HPDE6-E6E7 (cell line): Measurements from ENCODE around the gene HKDC1.
"Not testable (repeated sequence)": the region's sequence is repeated elsewhere in the genome, so short reads cannot be mapped to it uniquely, and the experiment has no call there.

Source experiments
- DNase-seq: peaks from one replicate; pipeline ENCODE4 v3.0.0; 2011; ENCODE audit warnings: missing footprints; ENCODE audit errors: extremely low spot score

The HKDC1 gene

DNA sequence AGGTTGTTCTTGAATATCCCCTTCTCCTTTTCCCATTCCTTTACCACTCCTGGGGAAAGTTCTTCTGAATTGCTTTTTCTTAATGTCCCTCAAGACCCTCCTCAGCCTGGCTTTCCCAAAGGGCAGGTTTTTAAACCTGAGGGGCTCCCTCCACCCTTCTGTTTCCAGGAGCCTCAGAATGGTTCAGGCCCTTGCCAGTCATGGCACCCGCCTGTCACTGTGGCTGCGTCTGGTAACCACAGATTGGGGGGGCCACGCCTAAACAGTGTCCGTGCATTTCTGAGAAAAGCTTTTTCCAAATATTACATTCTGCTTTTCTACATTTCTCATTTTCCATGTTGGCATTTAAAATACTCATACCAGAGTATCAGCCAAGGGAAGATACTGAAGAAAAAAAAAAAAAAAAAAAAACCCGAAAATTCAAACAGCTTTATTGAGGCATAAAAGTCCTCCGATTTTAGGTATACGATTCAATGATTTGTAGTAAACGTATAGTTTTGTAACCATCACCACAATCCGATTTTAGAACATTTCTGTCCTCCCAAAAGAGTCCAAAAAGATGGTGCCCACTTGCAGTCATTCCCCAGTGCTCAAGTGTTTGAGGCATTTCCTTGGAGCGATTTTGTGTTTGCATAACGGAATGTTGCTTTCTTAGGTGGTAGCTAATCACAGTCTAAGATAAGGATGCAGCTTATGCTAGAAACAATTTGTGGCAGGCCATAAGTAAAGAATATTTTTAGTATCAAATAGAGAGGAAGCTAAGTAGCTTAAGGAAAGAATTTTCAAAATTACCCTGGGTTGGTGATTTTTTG lies 22.1 kb downstream of the HKDC1 start:
- DNase-seq: no peak

DNA sequence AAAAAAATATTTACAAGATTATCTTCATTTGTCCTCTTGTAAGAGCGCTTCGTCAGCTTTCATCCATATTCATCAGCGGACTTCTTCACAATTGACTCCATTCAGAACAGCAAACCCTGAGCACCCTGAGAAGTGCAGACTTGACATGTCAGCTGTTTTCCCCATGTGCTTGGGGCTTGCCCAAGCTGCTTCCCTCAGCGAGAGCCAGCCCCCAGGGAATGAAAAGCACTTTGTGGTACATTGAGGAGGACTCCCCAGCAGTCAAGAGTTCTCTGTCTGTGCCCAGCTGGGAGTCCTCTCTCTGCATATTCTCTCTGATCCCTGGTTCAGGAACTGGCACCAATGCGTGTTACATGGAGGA lies 22.7 kb downstream of the HKDC1 start:
- DNase-seq: no peak

DNA sequence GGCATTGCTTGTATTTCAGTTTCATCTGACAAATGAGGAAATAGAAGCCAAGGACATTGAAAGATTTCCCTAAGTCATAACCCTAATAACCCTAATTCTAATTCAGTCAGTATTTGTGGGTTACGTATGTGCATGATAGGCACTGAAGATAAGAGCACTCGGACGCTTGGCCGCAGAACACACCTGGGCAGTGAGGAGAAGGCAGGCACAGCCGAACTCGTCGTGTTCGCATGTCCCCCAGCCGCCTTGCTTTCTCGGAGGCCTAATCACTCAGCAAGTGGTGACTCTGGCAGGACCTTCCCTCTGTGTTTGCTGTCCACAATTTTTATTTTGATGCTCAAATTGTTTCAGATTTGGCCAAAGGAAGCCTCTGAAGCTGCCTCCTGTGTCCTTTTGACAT lies 23.7 kb downstream of the HKDC1 start:
- DNase-seq: no peak

DNA sequence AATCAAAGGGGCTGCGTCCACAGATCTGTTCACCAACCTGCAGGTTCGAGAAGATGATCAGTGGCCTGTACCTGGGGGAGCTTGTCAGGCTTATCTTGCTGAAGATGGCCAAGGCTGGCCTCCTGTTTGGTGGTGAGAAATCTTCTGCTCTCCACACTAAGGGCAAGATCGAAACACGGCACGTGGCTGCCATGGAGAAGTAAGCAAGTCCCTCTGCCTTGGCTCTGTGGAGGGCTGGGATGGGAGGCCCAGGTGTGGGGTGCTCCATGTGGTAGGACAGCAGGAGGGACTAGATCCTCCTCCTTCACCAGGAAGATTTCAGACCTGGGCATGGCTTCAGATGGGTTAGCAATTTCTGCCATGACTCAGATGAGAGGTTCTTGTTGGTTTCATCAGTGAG lies 25.9 kb downstream of the HKDC1 start:
- no peak for DNase-seq

DNA sequence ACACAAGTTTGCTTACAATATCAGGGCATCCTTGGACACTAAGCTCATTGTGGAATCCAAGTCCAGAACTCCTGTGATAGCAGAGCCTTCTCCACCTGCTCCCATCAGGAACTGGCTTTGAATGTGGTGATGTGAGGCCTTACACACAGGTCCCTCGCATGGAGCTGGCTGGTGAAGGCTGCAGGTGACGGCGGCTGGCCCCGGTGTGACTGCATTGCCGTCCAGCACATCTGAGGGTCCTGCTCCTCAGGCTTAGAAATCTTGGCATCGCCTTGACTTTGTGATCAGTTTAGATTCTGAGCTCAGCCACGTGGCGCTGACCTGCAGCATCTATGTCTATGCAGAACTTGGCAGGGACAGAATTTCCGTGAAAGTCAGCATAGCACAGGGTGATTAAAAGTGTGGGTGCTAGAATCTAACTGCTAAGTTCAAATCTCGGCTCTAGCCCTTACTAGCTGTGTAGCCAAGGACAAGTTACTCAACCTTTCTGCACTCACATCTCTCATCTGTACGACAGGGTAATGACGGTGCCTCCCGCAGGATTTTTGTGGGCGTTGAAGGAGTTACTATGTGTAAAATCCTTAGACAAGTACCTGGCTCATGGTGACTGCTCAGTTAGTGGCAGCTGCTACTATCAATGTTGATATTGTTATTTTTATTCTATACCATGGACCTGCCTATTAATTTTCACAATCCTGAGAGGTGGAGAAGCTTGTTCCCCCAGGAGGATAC lies 26.6 kb downstream of the HKDC1 start:
- no peak for DNase-seq

DNA sequence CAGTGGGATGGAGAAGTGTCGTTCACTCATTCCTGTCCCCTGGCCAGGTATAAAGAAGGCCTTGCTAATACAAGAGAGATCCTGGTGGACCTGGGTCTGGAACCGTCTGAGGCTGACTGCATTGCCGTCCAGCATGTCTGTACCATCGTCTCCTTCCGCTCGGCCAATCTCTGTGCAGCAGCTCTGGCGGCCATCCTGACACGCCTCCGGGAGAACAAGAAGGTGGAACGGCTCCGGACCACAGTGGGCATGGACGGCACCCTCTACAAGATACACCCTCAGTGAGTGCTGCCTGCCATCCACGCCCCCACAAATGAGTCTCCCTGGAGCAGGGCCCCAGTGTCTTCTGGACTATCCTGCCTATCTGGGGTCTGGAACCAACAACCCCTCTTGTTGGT lies 27.2 kb downstream of the HKDC1 start:
- no peak for DNase-seq

DNA sequence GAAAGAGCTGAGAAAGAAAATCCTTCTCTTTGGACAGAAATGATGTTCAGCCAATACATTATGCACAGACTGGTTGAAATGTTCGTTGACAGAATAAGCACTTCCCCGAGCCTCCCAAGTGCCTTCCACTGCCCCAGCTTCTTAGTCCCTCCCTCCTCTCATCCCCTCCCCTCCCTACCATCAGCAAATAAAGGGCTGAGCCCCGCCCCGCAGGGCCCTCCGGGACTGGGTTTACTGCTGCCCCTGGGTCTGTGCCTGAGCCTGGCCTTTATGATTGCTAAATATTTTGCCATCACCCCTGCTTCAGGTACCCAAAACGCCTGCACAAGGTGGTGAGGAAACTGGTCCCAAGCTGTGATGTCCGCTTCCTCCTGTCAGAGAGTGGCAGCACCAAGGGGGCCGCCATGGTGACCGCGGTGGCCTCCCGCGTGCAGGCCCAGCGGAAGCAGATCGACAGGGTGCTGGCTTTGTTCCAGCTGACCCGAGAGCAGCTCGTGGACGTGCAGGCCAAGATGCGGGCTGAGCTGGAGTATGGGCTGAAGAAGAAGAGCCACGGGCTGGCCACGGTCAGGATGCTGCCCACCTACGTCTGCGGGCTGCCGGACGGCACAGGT lies 28.1 kb downstream of the HKDC1 start:
- no peak for DNase-seq

DNA sequence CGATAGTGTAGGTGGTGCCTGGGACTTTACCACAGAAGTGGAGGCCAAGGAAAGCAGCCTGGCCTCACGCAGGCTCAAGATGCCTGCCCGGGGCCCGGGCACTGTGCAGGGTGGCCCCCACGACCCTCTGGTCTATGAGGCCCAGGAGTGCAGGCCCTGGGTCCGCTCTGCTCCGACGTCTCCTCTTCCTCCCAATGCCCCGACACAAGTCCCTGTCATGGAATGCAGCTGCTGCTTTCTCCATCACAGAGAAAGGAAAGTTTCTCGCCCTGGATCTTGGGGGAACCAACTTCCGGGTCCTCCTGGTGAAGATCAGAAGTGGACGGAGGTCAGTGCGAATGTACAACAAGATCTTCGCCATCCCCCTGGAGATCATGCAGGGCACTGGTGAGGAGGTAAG lies 29.9 kb downstream of the HKDC1 start:
- DNase-seq: no peak

DNA sequence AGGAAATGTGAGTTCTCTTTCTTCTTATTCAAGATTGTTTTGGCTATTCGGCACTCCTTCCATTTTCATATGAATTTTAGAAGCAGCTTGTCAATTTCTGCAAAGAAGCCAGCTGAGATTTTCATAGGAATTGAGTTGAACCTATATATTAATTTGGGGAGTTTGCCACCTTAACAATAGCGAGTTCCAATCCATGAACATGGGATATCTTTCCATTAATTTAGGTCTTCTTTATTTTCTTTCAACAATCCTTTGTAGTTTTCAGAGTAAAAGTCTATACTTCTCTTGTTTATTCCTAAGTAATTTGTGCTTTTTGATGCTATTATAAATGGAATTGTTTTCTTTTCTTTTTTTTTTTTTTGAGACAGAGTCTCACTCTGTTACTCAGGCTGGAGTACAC lies 31.3 kb downstream of the HKDC1 start:
- not testable (repeated sequence) for DNase-seq

DNA sequence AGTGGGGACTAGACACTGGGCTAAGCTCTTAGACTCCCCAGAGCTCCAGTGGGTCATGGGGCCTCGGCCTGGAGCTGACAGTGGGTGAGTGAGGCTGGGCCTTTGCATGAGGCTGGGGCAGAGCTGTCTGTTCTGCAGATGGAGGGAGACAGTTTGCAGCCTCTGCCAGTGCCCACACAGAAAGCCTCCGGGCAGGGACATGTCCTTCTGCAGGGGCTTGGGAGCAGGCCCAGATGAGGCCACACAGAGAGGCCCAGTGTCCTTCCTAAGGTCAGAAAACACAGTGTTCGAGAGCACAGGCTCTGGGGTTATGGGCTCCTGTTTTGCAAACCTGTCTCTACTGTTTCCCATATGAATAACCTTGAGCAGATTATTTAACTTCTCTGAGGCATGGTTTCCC lies 33.0 kb downstream of the HKDC1 start:
- no peak for DNase-seq

DNA sequence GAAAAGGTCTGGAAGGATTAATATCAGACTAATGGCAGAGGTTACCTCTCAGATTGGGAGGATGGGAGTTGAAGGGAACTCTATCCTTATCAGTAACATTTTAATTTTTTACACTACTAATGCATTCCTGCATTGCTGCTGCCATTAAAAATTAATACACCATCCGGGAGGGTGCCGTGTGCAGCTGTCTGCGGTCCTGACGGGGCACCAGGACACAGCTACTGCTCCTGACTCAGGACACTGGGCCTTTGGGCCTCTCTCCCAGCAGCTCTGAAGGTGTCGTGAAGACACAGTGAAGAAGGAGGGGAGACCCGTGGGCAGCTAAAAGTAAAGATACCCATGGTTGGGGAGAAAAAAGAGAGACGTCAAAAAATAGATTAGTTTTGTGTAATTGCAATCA lies 34.7 kb downstream of the HKDC1 start:
- no peak for DNase-seq

DNA sequence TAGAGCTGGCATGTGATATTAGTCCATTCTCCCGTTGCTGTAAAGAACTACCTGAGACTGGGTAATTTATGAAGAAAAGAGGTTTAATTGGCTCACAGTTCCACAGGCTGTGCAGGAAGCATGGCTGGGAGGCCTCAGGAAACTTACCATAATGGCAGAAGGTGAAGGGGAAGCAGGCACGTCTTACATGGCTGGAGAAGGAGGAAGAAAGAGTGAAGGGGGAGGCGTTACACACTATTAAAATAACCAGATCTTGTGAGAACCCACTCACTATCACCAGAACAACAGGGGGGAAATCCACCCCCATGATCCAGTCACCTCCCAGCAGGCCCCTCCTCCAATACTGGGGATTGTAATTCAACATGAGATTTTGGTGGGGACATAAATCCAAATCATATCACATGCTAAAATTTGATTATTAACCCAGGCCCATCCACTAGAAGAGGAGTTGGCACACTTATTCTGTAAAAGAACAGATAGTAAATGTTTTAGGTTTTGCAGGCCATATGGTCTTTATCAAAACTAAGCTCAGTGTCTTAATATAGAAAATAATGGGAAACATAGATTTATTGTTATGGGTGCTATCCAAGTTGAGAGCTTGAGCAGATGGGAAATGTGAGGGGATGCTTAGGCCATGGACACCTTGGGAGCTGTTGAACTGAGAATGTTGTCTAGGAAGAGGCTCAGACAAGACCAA lies 39.6 kb downstream of the HKDC1 start:
- DNase-seq: no peak

DNA sequence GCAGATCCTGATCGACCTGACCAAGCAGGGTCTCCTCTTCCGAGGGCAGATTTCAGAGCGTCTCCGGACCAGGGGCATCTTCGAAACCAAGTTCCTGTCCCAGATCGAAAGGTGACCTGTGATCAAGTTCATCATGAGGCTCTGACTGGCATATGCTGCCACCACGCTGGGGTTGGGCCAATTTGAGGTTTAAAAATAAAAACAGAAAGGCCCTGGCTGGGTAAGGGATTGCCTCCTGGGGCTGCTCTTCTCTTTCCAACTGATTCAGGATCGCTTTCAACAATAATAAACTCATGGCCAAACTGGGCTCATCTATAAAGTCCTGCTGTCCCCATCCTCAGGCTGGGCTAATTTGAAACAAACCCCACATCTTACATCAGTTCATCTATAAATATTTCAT lies 41.1 kb downstream of the HKDC1 start:
- DNase-seq: no peak

DNA sequence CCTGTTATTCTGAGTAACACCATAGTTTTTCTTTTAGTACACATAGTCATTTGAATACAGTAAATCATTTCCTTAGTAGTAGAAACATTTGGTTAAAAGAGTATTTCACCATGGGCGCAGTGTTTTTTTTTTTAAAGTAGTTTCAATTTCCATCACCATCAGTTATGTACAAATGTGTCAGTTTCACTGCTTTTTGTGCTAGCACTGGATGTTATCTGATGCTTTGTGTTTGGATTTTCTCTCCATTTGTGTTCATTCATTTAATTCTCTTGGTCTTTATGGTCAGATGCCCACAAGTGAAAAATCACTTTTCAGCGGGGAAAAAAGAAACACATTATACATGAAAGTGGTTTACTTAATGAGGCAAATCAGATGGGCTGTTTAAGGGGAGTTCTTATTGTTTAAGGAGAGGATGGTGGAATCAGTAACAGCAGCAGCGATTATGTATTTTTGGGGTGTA lies 42.2 kb downstream of the HKDC1 start:
- DNase-seq: no peak

DNA sequence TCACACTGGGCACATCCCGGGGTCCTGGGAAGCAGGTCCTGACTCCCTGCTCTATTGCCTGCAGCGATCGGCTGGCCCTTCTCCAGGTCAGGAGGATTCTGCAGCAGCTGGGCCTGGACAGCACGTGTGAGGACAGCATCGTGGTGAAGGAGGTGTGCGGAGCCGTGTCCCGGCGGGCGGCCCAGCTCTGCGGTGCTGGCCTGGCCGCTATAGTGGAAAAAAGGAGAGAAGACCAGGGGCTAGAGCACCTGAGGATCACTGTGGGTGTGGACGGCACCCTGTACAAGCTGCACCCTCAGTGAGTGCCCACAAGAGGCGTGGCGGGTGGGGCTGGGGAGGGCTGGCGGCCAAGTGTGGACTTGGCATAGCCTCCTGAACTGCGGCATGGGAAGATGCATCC lies 45.4 kb downstream of the HKDC1 start:
- no peak for DNase-seq

DNA sequence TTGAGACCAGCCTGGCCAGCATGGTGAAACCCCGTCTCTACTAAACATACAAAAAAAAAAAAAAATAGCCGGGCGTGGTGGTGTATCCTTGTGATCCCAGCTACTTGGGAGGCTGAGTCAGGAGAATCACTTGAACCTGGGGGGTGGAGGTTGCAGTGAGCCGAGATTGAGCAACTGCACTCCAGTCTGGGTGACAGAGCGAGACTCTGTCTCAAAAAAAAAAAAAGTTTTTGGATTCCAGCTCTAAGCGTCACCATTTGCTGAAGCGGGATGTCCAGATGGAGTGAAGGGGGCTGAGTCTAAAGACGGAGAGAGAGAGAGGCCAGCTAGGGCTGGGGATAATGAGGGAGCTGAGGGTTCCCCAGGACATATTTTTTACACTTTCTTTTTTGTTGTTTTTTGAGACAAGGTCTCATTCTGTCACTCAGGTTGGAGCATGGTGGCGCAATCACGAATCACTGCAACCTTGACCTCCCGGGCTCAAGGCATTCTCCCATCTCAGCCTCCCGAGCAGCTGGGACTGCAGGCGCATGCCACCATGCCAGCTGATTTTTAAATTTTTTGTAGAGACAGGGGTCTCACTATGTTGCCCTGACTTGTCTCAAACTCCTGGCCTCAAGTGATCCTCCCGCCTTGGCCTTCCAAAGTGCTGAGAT lies 48.8 kb downstream of the HKDC1 start:
- no peak for DNase-seq

DNA sequence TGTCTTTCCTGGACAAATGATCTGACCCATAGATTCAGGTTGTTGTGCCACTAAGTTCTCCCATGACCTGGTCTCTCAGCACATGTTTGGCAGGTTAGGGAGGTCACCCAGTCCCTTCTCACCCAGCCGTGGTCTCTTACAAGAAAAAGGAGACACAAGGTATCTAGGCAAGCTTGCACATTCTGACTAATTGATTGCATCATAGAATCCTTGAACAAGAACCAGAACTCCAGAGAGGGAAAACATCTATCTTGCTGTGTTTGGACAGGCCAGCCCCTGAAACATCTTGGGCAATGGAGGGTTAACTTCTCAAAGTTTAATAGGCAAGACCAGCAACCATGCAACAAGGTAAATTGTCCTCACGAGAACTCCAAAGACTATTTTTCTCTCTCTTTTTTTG lies 49.6 kb downstream of the HKDC1 start:
- DNase-seq: no peak

DNA sequence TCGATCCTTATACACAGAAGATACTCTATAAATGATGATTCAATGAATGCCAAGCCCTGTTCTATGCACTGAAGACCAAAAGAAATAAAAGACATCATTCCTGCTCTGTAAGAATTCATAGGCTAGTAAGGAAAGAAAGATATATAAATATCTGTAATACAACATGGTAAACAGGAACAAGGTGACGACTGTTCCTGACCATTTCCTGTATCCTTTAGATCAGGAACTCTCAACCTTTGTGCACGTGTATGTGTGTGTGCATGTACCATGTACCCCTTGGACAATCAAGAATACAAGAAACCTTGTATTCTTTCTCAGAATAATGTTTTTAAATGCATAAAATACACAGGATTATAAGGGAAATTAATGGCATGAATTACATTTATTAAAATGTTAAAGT lies 50.9 kb downstream of the HKDC1 start:
- DNase-seq: no peak

DNA sequence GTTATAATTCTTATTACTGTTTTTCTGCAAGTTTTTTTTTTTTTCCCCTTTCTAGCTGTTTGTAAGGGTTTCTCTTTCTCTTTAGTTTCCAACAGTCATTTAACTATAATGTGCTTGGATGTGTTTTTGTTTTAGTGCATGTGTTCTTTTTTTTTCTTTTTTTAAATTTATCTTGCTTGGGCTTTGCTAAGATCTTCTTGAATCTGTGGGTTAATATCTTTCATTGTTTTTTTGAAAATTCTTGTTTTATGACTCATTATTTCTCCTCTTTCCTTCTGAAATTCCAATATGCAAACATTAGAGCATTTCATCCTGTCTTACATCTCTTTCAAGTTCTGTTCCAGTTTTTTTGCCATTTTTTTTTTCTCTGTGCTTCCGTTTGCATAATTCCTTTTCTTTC lies 52.5 kb downstream of the HKDC1 start:
- no peak for DNase-seq

DNA sequence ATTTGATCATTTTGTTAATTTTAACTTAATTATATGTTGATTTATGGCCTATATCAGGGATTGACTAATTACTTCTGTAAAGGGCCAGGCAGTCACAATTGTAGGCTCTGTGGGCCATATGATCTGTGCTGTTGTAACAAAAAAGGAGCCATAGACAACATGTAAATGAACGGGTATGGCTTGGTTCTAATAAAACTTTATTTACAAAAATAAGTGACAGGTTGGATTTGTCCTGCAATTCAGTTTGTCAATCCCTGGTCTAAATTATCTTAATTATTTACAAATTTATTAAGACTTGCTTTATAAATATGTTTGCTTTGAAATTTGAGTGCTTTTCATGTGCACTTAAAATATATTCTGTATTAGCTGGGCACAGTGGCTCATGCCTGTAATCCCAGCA lies 55.3 kb downstream of the HKDC1 start:
- DNase-seq: no peak

DNA sequence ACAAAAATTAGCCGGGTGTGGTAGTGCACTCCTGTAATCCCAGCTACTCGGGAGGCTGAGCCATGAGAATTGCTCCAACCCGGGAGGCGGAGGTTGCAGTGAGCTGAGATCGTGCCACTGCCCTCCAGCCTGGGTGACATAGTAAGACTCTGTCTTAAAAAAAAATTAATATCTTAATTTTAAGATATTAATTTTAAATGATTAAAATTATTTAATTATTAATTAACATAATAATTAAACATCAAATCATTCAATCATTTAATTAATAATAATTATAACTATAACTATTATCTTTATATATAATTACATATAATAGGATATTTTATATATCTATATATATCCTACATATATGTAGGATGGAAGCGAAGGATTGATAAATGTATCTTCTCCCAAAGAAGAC lies 56.4 kb downstream of the HKDC1 start:
- no peak for DNase-seq

DNA sequence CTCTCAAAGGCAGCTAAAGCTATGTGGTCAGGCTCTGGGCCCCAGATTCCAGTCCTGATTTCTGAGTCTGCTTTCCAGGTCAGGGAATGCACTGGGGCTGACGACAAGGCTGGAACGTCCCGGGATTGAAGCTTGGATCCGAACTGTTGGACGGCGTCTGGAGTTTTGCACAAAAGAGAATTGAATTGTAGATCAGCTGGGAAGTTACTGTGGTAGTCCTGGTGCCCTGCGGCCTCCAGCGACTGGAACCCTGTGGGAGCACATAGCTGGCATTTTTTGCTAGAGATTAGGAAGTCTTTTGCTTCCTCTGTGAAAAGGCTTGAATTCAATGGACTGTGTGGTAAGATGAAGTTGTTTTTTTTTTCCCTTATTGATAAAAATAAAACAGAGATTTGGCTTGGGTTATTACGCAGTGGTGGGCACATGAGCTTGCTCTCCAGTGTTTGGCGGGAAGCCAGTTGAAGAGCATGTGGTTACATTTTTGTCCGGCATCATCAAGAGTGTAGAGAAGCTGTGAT lies 58.4 kb downstream of the HKDC1 start, which contains the start of gene HK1:
Gene HK1 (plus strand): TSS at position 51 of the 518 bp plus-strand sequence.
- DNase-seq: no peak
